Trophoblast cell (in vitro differentiated cells and primary cell): Measurements from ENCODE around the gene IFNL2.

Source experiments
- DNase-seq, 2 donors: peaks; one replicate each; pipeline ENCODE4 v3.0.0-alpha.2; 2016
- H2AFZ ChIP-seq: 2 replicates; pipeline ENCODE4 v1.6.1; 2013; ENCODE audit warnings: low read length, moderate library complexity, mild to moderate bottlenecking; ENCODE audit not compliant: insufficient read depth, poor library complexity
- H2AK5ac ChIP-seq: 2 replicates; pipeline ENCODE4 v1.6.1; 2013; ENCODE audit warnings: mild to moderate bottlenecking, low read length
- H2BK120ac ChIP-seq: 2 replicates; pipeline ENCODE4 v1.6.1; 2013; ENCODE audit warnings: low read length, mild to moderate bottlenecking, moderate library complexity; ENCODE audit not compliant: insufficient read depth, poor library complexity
- H2BK12ac ChIP-seq: 2 replicates; pipeline ENCODE4 v1.6.1; 2013; ENCODE audit warnings: mild to moderate bottlenecking, low read length, moderate library complexity
- H2BK5ac ChIP-seq: 2 replicates; pipeline ENCODE4 v1.6.1; 2013; ENCODE audit warnings: low read length, low read depth, moderate library complexity, mild to moderate bottlenecking; ENCODE audit not compliant: poor library complexity
- H3K14ac ChIP-seq: 2 replicates; pipeline ENCODE4 v1.6.1; 2013; ENCODE audit warnings: mild to moderate bottlenecking, low read length
- H3K18ac ChIP-seq: 2 replicates; pipeline ENCODE4 v1.6.1; 2013; ENCODE audit warnings: mild to moderate bottlenecking, low read length
- H3K23ac ChIP-seq: 2 replicates; pipeline ENCODE4 v1.6.1; 2013; ENCODE audit warnings: low read length
- H3K27ac ChIP-seq: 2 replicates; pipeline ENCODE4 v1.5.1; 2013; ENCODE audit warnings: low read depth, mild to moderate bottlenecking, inconsistent platforms, low read length, moderate library complexity
- H3K27me3 ChIP-seq: 2 replicates; pipeline ENCODE4 v1.6.1; 2013; ENCODE audit warnings: inconsistent platforms, mild to moderate bottlenecking, low read length, moderate library complexity; ENCODE audit not compliant: insufficient read depth
- H3K36me3 ChIP-seq, 2 experiments: 1 replicate in 1 of 2; 2 replicates in 1 of 2; pipeline ENCODE4 v1.6.1; 2013; ENCODE audit warnings: low read length in 2 of 2, mild to moderate bottlenecking in 2 of 2, moderate library complexity in 1 of 2; ENCODE audit not compliant: insufficient read depth in 2 of 2, control insufficient read depth in 1 of 2
- H3K4ac ChIP-seq: 2 replicates; pipeline ENCODE4 v1.6.1; 2013; ENCODE audit warnings: low read depth, mild to moderate bottlenecking, low read length, moderate library complexity
- H3K4me1 ChIP-seq, 2 experiments: 1 replicate in 1 of 2; 2 replicates in 1 of 2; pipeline ENCODE4 v1.6.1; 2013; ENCODE audit warnings: low read length in 2 of 2, mild to moderate bottlenecking in 2 of 2, moderate library complexity in 1 of 2; ENCODE audit not compliant: insufficient read depth in 2 of 2, control insufficient read depth in 1 of 2
- H3K4me2 ChIP-seq: 2 replicates; pipeline ENCODE4 v1.6.1; 2013; ENCODE audit warnings: inconsistent platforms, mild to moderate bottlenecking, low read length, moderate library complexity
- H3K4me3 ChIP-seq: 2 replicates; pipeline ENCODE4 v1.5.1; 2013; ENCODE audit warnings: mild to moderate bottlenecking, low read depth, low read length, inconsistent platforms
- H3K79me1 ChIP-seq: one replicate; pipeline ENCODE4 v1.6.1; 2013; ENCODE audit warnings: low read length
- H3K79me2 ChIP-seq: 2 replicates; pipeline ENCODE4 v1.6.1; 2013; ENCODE audit warnings: low read length, mild to moderate bottlenecking; ENCODE audit not compliant: control insufficient read depth, insufficient read depth, poor library complexity
- H3K9ac ChIP-seq: 2 replicates; pipeline ENCODE4 v1.6.1; 2013; ENCODE audit warnings: mild to moderate bottlenecking, low read length
- H3K9me3 ChIP-seq: 2 replicates; pipeline ENCODE4 v1.6.1; 2013; ENCODE audit warnings: low read depth, mild to moderate bottlenecking, control low read depth, inconsistent platforms, low read length; ENCODE audit not compliant: insufficient read depth
- H4K12ac ChIP-seq: 2 replicates; pipeline ENCODE4 v1.6.1; 2013; ENCODE audit warnings: low read depth, mild to moderate bottlenecking, low read length, moderate library complexity
- H4K8ac ChIP-seq: 2 replicates; pipeline ENCODE4 v1.6.1; 2013; ENCODE audit warnings: low read depth, mild to moderate bottlenecking, low read length, moderate library complexity
- H4K91ac ChIP-seq: one replicate; pipeline ENCODE4 v1.6.1; 2013; ENCODE audit warnings: low read depth, mild to moderate bottlenecking, low read length, moderate library complexity
- WGBS: extraction: QIAGEN DNeasy Blood & Tissue Kit; methylation state at CpG from one replicate; pipeline ENCODE4 v1.1.7; 2013; ENCODE audit warnings: missing lambda C conversion rate; ENCODE audit not compliant: insufficient read length, insufficient coverage; ENCODE audit errors: extremely low coverage; 5-methylcytosine and 5-hydroxymethylcytosine counted together

The IFNL2 gene

GRCh38 chr19:39297931-39298634 lies 29.9 kb downstream of the IFNL2 start:
- Histone ChIP-seq H3K14ac (no peak overlapping the region), H3K27ac (no peak overlapping the region)
- WGBS = no CpG with 5 or more reads among the region's 17 CpGs

GRCh38 chr19:39299404-39299803 lies 31.2 kb downstream of the IFNL2 start:
- Histone ChIP-seq H2BK120ac (no peak overlapping the region), H3K4me2 (no peak overlapping the region), H3K23ac (no peak overlapping the region), H4K12ac (no peak overlapping the region), H2BK5ac (no peak overlapping the region), H2BK12ac (no peak overlapping the region), H3K79me2 (no peaks in the 10 kb centered on the region), H3K36me3 (no peaks in the 10 kb centered on the region), H3K4me1 (peaks cover 4 to 8% of the 10 kb centered on the region in 2 experiments), H3K4ac (no peak overlapping the region), H3K9ac (no peak overlapping the region), H3K9me3 (no peaks in the 10 kb centered on the region), H2AFZ (no peak overlapping the region), H4K91ac (no peak overlapping the region), H3K27ac (no peak overlapping the region), H3K4me3 (no peak overlapping the region), H3K18ac (no peak overlapping the region), H2AK5ac (no peak overlapping the region), H4K8ac (no peak overlapping the region), H3K14ac (no peak overlapping the region), H3K79me1 (no peaks in the 10 kb centered on the region), H3K27me3 (no peaks in the 10 kb centered on the region)
- WGBS = no CpG with 5 or more reads among the region's 9 CpGs
- no peak for DNase-seq

More at GRCh38 chr19:39297931-39298634, 29.9 kb downstream of the IFNL2 start:
- Histone ChIP-seq H2AK5ac (no peak overlapping the region), H3K23ac (no peak overlapping the region), H3K4me3 (no peak overlapping the region), H2BK5ac (no peak overlapping the region), H3K9ac (no peak overlapping the region), H3K36me3 (no peaks in the 10 kb centered on the region), H2BK12ac (no peak overlapping the region), H3K27me3 (no peaks in the 10 kb centered on the region), H3K79me2 (no peaks in the 10 kb centered on the region), H2AFZ (no peak overlapping the region), H4K8ac (no peak overlapping the region), H4K91ac (no peak overlapping the region), H2BK120ac (no peak overlapping the region), H3K9me3 (no peaks in the 10 kb centered on the region), H3K18ac (no peak overlapping the region), H3K4me2 (no peak overlapping the region), H3K4me1 (peaks cover 2 to 4% of the 10 kb centered on the region in 2 experiments), H4K12ac (no peak overlapping the region), H3K4ac (no peak overlapping the region), H3K79me1 (no peaks in the 10 kb centered on the region)
- no peak for DNase-seq

- H3K4me1 ChIP-seq = peaks cover 4 to 8% of the 10 kb centered on the region in 2 experiments
- WGBS = no CpG with 5 or more reads among the region's 10 CpGs
- no peaks in the 10 kb centered on the region for H3K9me3 ChIP-seq
- H2BK5ac ChIP-seq = no peak overlapping the region
- H3K36me3 ChIP-seq = no peaks in the 10 kb centered on the region
- H2BK120ac ChIP-seq = no peak overlapping the region
- no peaks in the 10 kb centered on the region for H3K79me1 ChIP-seq
- H2AFZ ChIP-seq = no peak overlapping the region
- H4K91ac ChIP-seq = no peak overlapping the region
- no peak overlapping the region for H4K8ac ChIP-seq
- no peaks in the 10 kb centered on the region for H3K27me3 ChIP-seq
- H2AK5ac ChIP-seq = no peak overlapping the region
- H3K9ac ChIP-seq = no peak overlapping the region
- no peak overlapping the region for H2BK12ac ChIP-seq
- no peak overlapping the region for H3K23ac ChIP-seq
- H3K4ac ChIP-seq = no peak overlapping the region
- no peak overlapping the region for H3K18ac ChIP-seq
- no peak overlapping the region for H3K4me2 ChIP-seq
- H3K14ac ChIP-seq = no peak overlapping the region
- DNase-seq = no peak
- H3K79me2 ChIP-seq = no peaks in the 10 kb centered on the region
- H3K27ac ChIP-seq = no peak overlapping the region
- H3K4me3 ChIP-seq = no peak overlapping the region
- no peak overlapping the region for H4K12ac ChIP-seq
Observed at GRCh38 chr19:39299832-39300231, 31.6 kb downstream of the IFNL2 start.

DNA sequence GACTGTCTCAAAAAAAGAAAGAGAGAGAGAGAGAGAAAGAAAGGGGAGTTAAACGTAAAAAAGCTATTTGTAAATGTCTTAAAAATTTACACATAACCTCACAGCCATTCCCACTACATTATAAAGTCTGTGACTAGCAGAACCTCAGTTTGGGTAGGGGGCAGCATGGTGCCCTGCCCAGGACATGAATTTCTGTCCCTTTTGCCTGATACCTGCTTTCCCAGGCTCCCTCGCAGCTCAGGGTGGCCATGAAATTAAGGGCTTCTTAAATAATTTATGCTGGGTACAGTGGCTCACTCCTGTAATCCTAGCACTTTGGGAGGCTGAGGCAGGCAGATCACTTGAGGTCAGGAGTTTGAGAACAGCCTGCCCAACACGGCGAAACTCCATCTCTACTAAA lies 32.8 kb downstream of the IFNL2 start:
- Histone ChIP-seq H3K79me1 (no peaks in the 10 kb centered on the region), H3K9ac (no peak overlapping the region), H3K27ac (no peak overlapping the region), H2BK12ac (no peak overlapping the region), H4K12ac (no peak overlapping the region), H3K4me1 (peaks cover 9 to 15% of the 10 kb centered on the region in 2 experiments), H4K91ac (no peak overlapping the region), H2BK120ac (no peak overlapping the region), H2AFZ (no peak overlapping the region), H4K8ac (no peak overlapping the region), H3K9me3 (no peaks in the 10 kb centered on the region), H3K4me3 (no peak overlapping the region), H3K4me2 (no peak overlapping the region), H3K4ac (no peak overlapping the region), H3K14ac (no peak overlapping the region), H3K36me3 (no peaks in the 10 kb centered on the region), H2AK5ac (no peak overlapping the region), H3K18ac (no peak overlapping the region), H2BK5ac (no peak overlapping the region), H3K27me3 (no peaks in the 10 kb centered on the region), H3K79me2 (no peaks in the 10 kb centered on the region), H3K23ac (no peak overlapping the region)
- no CpG with 5 or more reads among the region's 4 CpGs for WGBS
- DNase-seq = no peak
